NCI-H510A treated with DMSO at 0.1 percent for 48 hours (cell line): ENCODE results near the gene OR52K2.
"Not testable (repeated sequence)": the region's sequence is repeated elsewhere in the genome, so short reads cannot be mapped to it uniquely, and the experiment has no call there.

Source experiments
- DNase-seq: peaks from one replicate; lab custom pipeline; 2025; lab: John Stamatoyannopoulos, UW

OR52K2 gene

GRCh38 chr11:4480577-4481239 is 31.6 kb downstream of the OR52K2 start:
- DNase-seq, result no peak

DNA sequence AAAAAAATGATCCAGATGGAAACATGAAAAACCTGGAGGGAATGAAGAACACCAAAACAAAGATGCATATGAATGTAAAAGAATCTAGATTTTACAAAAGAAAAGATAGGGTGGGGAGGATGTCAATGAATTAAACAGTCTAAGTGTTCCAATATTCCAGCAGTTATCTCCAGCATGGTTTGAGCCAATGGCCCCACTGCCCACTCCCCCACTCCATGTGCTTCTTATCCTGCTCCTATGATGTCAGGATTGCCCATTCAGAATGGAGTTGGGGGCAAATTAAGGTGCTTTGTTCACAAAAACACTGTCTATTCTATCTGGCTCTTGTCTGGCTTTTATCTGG is 32.1 kb downstream of the OR52K2 start:
- DNase-seq, result no peak

DNA sequence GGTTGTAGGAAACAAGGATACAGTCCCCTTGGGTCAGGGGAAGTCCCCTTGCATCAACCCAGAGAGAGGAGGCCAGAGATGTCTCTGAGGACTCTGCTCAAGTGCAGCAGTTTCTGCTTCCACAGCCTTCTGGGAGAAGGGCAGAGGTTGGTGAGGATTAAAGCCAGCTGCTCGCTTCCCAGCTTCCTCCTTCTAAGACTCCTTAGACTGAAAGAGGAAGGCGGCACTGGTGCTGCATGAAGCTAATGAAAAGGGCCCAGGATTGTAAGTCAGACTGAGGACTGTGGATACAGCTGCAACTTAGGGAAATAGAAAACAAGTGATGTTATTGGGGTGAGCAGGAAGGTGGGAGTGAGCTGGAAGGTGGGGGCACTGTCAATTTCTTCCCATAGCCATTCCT is 33.4 kb downstream of the OR52K2 start, which contains the start of gene OR52K1:
OR52K1 (plus strand) TSS at position 202 of the 400 bp plus-strand sequence. CDS start 6,255 bp downstream, outside the sequence.
- DNase-seq, result no peak

DNA sequence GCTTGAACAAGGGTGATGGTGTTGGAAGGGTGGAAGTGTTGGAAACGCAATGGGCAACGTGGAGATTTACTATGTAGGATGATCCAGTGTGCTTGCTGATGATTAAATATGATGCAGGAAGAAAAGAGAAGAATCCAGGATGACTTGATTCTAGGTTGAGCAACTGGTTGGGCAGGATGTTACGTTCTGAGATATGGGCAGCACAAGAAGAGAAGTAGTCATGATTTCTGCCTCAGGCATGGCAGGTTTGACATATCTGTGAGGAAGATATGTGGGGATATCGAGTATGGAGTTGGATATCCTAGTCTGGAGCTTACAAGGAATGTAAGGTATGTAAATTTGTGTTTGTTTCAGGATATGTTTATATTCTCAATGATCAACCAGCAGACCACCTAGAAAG is 35.2 kb downstream of the OR52K2 start:
- no peak for DNase-seq

DNA sequence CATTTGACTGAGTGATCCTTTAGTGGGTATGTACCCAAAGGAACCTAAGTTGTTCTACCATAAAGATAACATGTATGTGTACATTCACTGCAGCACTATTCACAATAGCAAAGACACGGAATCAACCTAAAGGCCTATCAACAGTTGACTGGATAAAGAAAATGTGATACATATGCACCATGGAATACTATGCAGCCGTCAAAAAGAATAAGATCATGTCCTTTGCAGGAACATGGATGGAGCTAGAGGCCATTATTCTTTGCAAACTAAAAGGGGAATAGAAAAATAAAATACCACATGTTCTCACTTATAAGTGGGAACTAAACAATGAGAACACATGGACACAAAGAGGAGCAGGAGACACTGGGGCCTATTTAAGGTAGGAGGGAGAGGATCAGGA is 42.3 kb downstream of the OR52K2 start:
- DNase-seq, result not testable (repeated sequence)

DNA sequence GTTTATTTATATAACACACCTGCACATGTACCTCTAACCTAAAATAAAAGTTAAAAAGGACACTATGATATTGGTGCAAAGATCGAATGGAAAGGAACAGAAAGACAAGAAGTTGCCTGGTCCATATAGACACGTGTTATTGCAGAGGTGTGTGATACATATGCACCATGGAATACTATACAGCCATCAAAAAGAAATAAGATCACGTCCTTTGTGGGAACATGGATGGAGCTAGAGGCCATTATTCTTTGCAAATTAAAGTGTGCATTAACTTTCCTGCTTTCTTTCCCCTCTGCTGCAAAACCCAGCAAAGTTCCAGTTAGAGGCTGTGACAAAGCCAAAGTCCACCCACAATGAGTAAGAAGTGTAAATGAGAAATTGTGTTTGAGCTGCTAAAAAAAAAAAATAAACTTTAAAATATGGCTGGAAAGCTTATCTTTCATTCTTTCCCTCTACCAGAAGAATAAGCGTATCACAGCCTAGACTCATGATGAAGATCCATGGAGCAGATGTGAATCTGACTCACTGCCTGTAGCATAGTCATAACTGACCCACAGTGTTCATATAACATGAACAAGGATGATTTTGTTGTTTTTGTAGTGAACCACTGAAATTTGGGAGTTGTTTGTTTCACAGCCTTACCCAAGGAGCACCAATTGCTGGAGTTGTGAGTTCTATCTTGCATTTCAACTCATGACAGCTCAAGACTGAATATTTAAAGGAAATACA is 42.9 kb downstream of the OR52K2 start:
- no peak for DNase-seq

DNA sequence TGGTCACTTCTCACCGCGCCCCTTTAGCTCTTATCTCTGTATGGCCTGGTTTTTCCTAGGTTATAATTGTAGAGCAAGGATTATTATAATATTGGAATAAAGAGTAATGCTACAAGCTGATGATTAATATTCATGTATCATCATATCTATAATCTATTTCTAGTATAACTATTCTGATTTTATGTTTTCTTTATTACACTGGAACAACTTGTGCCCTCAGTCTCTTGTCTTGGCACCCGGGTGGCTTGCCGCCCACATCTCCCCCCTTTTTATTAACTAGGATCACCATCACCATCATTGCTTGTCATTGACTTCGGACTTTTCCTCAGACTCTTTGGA is 44.4 kb downstream of the OR52K2 start:
- DNase-seq, result no peak

GRCh38 chr11:4495487-4495886 is 46.4 kb downstream of the OR52K2 start:
- no peak for DNase-seq

- no peak for DNase-seq
These were observed 46.9 kb downstream of the OR52K2 start for GRCh38 chr11:4495986-4496385.

GRCh38 chr11:4496557-4497248 is 47.6 kb downstream of the OR52K2 start:
- no peak for DNase-seq
